Thoracic aorta (tissue), 2 donors: ENCODE results near the gene CD1B. TPM values are rescaled to one million over a fixed set of nuclear protein-coding genes. Genes with fewer than 3 reads are reported as not detected.

ENCODE experiments used
- ATAC-seq: fragments of 150-250 bp; one replicate; pipeline ENCODE4 v1.8.0; 2017; ENCODE audit warnings: low read depth; ENCODE audit not compliant: insufficient number of reproducible peaks, low FRiP score
- DNase-seq: peaks from one replicate; pipeline ENCODE4 v3.0.0-alpha.2; 2020; ENCODE audit warnings: low spot score
- H3K27ac ChIP-seq, 2 donors: fragments of 200-600 bp; sonication (generic); 1 replicate in 1 of 2; 2 replicates in 1 of 2; pipeline ENCODE4 v1.5.1; 2016; ENCODE audit warnings: mild to moderate bottlenecking in 2 of 2, moderate library complexity in 2 of 2
- H3K27me3 ChIP-seq: fragments of 200-600 bp; sonication (generic); replicated peaks from 2 replicates; pipeline ENCODE4 v1.6.0; 2016; ENCODE audit warnings: mild to moderate bottlenecking; ENCODE audit not compliant: insufficient read depth
- H3K36me3 ChIP-seq: fragments of 200-600 bp; sonication (generic); one replicate; pipeline ENCODE4 v1.5.1; 2016
- H3K4me1 ChIP-seq, 2 donors: fragments of 200-600 bp; sonication (generic); 1 replicate in 1 of 2; 2 replicates in 1 of 2; pipeline versions ENCODE4 v1.5.1 to v1.6.0; 2016; ENCODE audit warnings: low read depth in 2 of 2, mild to moderate bottlenecking in 1 of 2; ENCODE audit not compliant: control insufficient read depth in 1 of 2
- H3K4me3 ChIP-seq: fragments of 200-600 bp; sonication (generic); 2 replicates; pipeline ENCODE4 v1.5.1; 2016; ENCODE audit warnings: mild to moderate bottlenecking
- H3K9me3 ChIP-seq: fragments of 200-600 bp; sonication (generic); 2 replicates; pipeline ENCODE4 v1.5.1; 2016
- CTCF ChIP-seq: fragments of 200-600 bp; sonication (generic); IDR thresholded peaks from one replicate; pipeline ENCODE4 v1.5.1; 2019; ENCODE audit warnings: antibody characterized with exemption
- total RNA-seq, 2 donors: library from RNA; depleted of rRNA; stranded (reverse); fragments of >200 nt; gene quantifications; one replicate each; pipeline versions ENCODE4 v1.1.0 to v1.2.3, GENCODE V29; 2016

The CD1B gene
- total RNA-seq, 2 donors from 2014 or later, result not detected

- no peaks in the 10 kb centered on the region for H3K9me3 ChIP-seq
- TF ChIP-seq CTCF, result no peak
- no peaks in the 10 kb centered on the region for H3K4me1 ChIP-seq
- DNase-seq (no peak), ATAC-seq (no peak)
- H3K27me3 ChIP-seq, result no peaks in the 10 kb centered on the region
- H3K36me3 ChIP-seq, result no peaks in the 10 kb centered on the region
- no peak overlapping the region for H3K27ac ChIP-seq
- no peak overlapping the region for H3K4me3 ChIP-seq
These were observed 2.9 kb downstream of the CD1B start for GRCh38 chr1:158328426-158328825.

GRCh38 chr1:158327481-158327880 lies 3.9 kb downstream of the CD1B start:
- DNase-seq (no peak), ATAC-seq (no peak)
- Histone ChIP-seq H3K27me3 (no peaks in the 10 kb centered on the region), H3K36me3 (no peaks in the 10 kb centered on the region), H3K4me3 (no peak overlapping the region), H3K9me3 (no peaks in the 10 kb centered on the region), H3K4me1 (no peaks in the 10 kb centered on the region), H3K27ac (no peak overlapping the region)
- TF ChIP-seq CTCF, result no peak

GRCh38 chr1:158324395-158324794 lies 6.9 kb downstream of the CD1B start:
- no peaks in the 10 kb centered on the region for H3K4me1 ChIP-seq
- TF ChIP-seq CTCF, result no peak
- no peak overlapping the region for H3K27ac ChIP-seq
- DNase-seq (no peak), ATAC-seq (no peak)
- no peaks in the 10 kb centered on the region for H3K36me3 ChIP-seq
- no peaks in the 10 kb centered on the region for H3K9me3 ChIP-seq
- H3K27me3 ChIP-seq, result no peaks in the 10 kb centered on the region
- H3K4me3 ChIP-seq, result no peak overlapping the region

GRCh38 chr1:158323866-158324265 lies 7.5 kb downstream of the CD1B start:
- H3K27ac ChIP-seq, result no peak overlapping the region
- ATAC-seq (no peak), DNase-seq (no peak)
- H3K4me1 ChIP-seq, result no peaks in the 10 kb centered on the region
- H3K27me3 ChIP-seq, result no peaks in the 10 kb centered on the region
- H3K9me3 ChIP-seq, result no peaks in the 10 kb centered on the region
- H3K4me3 ChIP-seq, result no peak overlapping the region
- no peak for TF ChIP-seq CTCF
- no peaks in the 10 kb centered on the region for H3K36me3 ChIP-seq

- TF ChIP-seq CTCF, result no peak
- H3K4me1 ChIP-seq, result no peaks in the 10 kb centered on the region
- H3K4me3 ChIP-seq, result no peak overlapping the region
- no peak overlapping the region for H3K27ac ChIP-seq
- H3K36me3 ChIP-seq, result no peaks in the 10 kb centered on the region
- no peaks in the 10 kb centered on the region for H3K27me3 ChIP-seq
- ATAC-seq, result no peak
- no peak for DNase-seq
- H3K9me3 ChIP-seq, result no peaks in the 10 kb centered on the region
These were observed 20.3 kb downstream of the CD1B start for GRCh38 chr1:158311066-158311465.
